ENCODE measurements around the gene TC2N.

DNA sequence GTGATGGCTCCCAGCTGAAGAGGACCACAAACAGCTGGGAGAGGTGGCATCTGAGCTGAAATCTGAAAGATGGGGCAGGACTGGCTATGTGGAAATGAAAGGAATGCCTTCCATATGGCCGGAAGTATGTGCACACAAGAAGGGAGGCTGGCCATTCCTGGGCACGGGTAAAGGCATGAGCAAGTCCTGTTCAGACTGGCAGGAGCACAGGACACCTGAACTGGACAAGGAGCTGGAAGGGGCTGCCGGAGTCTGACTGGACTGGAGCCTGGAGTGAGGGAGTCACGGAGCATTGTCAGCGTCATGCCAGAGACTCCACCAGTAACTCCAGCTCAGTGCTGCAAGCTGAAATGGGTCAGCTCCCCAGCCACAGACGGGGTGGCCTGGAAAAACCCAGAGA lies 11.9 kb upstream of the TC2N start:
- TF ChIP-seq RCOR1 (IDR thresholded peaks at IDR 0.05; ENCODE audit: insufficient replicate concordance, low read length) (no peak), SMC3 (IDR thresholded peaks at IDR 0.05; ENCODE audit: low read depth, low read length) (no peak), MAFK (IDR thresholded peaks at IDR 0.05; ENCODE audit: low read depth, low read length) (no peak), POLR2A (IDR thresholded peaks at IDR 0.05; ENCODE audit: low read depth, low read length) (no peak), CEBPB (IDR thresholded peaks at IDR 0.05; ENCODE audit: low read depth, low read length) (no peak), RAD21 (IDR thresholded peaks at IDR 0.05; ENCODE audit: low read length) (no peak), RFX5 (IDR thresholded peaks at IDR 0.05; ENCODE audit: low read depth, low read length) (no peak), BHLHE40 (IDR thresholded peaks at IDR 0.05; ENCODE audit: low read depth, low read length) (no peak), MXI1 (IDR thresholded peaks at IDR 0.05; ENCODE audit: borderline replicate concordance, low read depth, low read length) (no peak), NFE2L2 (IDR thresholded peaks at IDR 0.05; ENCODE audit: low read depth, low read length) (no peak), FOS (IDR thresholded peaks at IDR 0.05; ENCODE audit: low read depth, low read length) (no peak)
- TF ChIP-seq, protein P1, sequence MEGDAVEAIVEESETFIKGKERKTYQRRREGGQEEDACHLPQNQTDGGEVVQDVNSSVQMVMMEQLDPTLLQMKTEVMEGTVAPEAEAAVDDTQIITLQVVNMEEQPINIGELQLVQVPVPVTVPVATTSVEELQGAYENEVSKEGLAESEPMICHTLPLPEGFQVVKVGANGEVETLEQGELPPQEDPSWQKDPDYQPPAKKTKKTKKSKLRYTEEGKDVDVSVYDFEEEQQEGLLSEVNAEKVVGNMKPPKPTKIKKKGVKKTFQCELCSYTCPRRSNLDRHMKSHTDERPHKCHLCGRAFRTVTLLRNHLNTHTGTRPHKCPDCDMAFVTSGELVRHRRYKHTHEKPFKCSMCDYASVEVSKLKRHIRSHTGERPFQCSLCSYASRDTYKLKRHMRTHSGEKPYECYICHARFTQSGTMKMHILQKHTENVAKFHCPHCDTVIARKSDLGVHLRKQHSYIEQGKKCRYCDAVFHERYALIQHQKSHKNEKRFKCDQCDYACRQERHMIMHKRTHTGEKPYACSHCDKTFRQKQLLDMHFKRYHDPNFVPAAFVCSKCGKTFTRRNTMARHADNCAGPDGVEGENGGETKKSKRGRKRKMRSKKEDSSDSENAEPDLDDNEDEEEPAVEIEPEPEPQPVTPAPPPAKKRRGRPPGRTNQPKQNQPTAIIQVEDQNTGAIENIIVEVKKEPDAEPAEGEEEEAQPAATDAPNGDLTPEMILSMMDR (conservative IDR thresholded peaks at IDR 0.05; ENCODE audit: low read depth, low read length), result no peak
- TF ChIP-seq, protein P2, sequence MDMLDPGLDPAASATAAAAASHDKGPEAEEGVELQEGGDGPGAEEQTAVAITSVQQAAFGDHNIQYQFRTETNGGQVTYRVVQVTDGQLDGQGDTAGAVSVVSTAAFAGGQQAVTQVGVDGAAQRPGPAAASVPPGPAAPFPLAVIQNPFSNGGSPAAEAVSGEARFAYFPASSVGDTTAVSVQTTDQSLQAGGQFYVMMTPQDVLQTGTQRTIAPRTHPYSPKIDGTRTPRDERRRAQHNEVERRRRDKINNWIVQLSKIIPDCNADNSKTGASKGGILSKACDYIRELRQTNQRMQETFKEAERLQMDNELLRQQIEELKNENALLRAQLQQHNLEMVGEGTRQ (IDR thresholded peaks at IDR 0.05; ENCODE audit: low read depth, low read length), result no peak
- TF ChIP-seq, protein P3, sequence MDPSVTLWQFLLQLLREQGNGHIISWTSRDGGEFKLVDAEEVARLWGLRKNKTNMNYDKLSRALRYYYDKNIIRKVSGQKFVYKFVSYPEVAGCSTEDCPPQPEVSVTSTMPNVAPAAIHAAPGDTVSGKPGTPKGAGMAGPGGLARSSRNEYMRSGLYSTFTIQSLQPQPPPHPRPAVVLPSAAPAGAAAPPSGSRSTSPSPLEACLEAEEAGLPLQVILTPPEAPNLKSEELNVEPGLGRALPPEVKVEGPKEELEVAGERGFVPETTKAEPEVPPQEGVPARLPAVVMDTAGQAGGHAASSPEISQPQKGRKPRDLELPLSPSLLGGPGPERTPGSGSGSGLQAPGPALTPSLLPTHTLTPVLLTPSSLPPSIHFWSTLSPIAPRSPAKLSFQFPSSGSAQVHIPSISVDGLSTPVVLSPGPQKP (IDR thresholded peaks at IDR 0.05; ENCODE audit: borderline replicate concordance, low read depth, low read length), result no peak
